Stimulated activated effector memory CD8-positive, alpha-beta T cell treated with anti-CD3 and anti-CD28 coated beads, Interleukin-12 subunit alpha, Interleukin-12 subunit beta, amount 100 ng/mL, for 72 hours (primary cell): Measurements from ENCODE around the gene RFX1.
A peak's percentile ranks its signal among the peaks of the same experiment; 100 is the strongest.
"Not testable (repeated sequence)": the region's sequence is repeated elsewhere in the genome, so short reads cannot be mapped to it uniquely, and the experiment has no call there.

ENCODE experiments used
- ATAC-seq: fragments of 150-1000 bp; cut with Tn5 transposase; 2 replicates; pipeline ENCODE4 v1.10.0; 2021
- DNase-seq, 2 donors: peaks; one replicate each; pipeline ENCODE4 v3.0.0; 2021 to 2022; ENCODE audit warnings: low spot score in 2 of 2
- H3K27ac Mint-ChIP-seq: one replicate; pipeline ENCODE4 v1.8.0; 2022; ENCODE audit warnings: mild to moderate bottlenecking, mixed read lengths
- H3K36me3 Mint-ChIP-seq: one replicate; pipeline ENCODE4 v1.8.0; 2022; ENCODE audit warnings: mild to moderate bottlenecking, mixed read lengths
- H3K4me1 Mint-ChIP-seq: one replicate; pipeline ENCODE4 v1.8.0; 2022; ENCODE audit warnings: mixed read lengths
- H3K4me3 Mint-ChIP-seq: one replicate; pipeline ENCODE4 v1.8.0; 2022; ENCODE audit warnings: mild to moderate bottlenecking, mixed read lengths
- H3K9me3 Mint-ChIP-seq: one replicate; pipeline ENCODE4 v1.8.0; 2022; ENCODE audit warnings: mixed read lengths

RFX1 gene

GRCh38 chr19:14006085-14006765, at the start of gene RFX1:
TSS of gene RFX1 (minus strand) at chr19:14006320. CDS start at chr19:13993843, 12,477 bp downstream.
- H3K27ac Mint-ChIP-seq, result peak within 1 kb of the TSS; percentile 98
- peaks cover 31% of the 10 kb centered on the region for H3K4me1 Mint-ChIP-seq
- peak within 1 kb of the TSS; percentile 84 for H3K4me3 Mint-ChIP-seq
- no peaks in the 10 kb centered on the region for H3K9me3 Mint-ChIP-seq
- ATAC-seq (peak; percentile 87), DNase-seq (peak; percentile 100)
- H3K36me3 Mint-ChIP-seq, result peaks cover 39% of the 10 kb centered on the region

- Mint-ChIP-seq H3K27ac (no peak overlapping the region), H3K36me3 (peaks cover 29% of the 10 kb centered on the region), H3K4me3 (no peak overlapping the region), H3K9me3 (no peaks in the 10 kb centered on the region), H3K4me1 (peaks cover 45% of the 10 kb centered on the region)
- ATAC-seq, result peak; percentile 3
- DNase-seq, result no peak
Observed at GRCh38 chr19:14055396-14055795, 49.3 kb upstream of the RFX1 start.

GRCh38 chr19:14054721-14055120, 48.6 kb upstream of the RFX1 start:
- no peak for DNase-seq
- H3K9me3 Mint-ChIP-seq, result no peaks in the 10 kb centered on the region
- peaks cover 36% of the 10 kb centered on the region for H3K36me3 Mint-ChIP-seq
- peak; percentile 5 for ATAC-seq
- no peak overlapping the region for H3K27ac Mint-ChIP-seq
- peaks cover 42% of the 10 kb centered on the region for H3K4me1 Mint-ChIP-seq
- H3K4me3 Mint-ChIP-seq, result no peak overlapping the region

- no peak for ATAC-seq
- Mint-ChIP-seq H3K4me1 (peaks cover 38% of the 10 kb centered on the region), H3K9me3 (no peaks in the 10 kb centered on the region), H3K4me3 (no peak overlapping the region), H3K27ac (peak overlapping the region; percentile 38), H3K36me3 (peaks cover 42% of the 10 kb centered on the region)
- DNase-seq, result no peak
Observed at GRCh38 chr19:14054099-14054498, 48.0 kb upstream of the RFX1 start.

GRCh38 chr19:14053500-14053899, 47.4 kb upstream of the RFX1 start:
- Mint-ChIP-seq H3K27ac (peak overlapping the region; percentile 38), H3K4me1 (peaks cover 34% of the 10 kb centered on the region), H3K4me3 (no peak overlapping the region), H3K36me3 (peaks cover 48% of the 10 kb centered on the region), H3K9me3 (no peaks in the 10 kb centered on the region)
- DNase-seq, result no peak
- ATAC-seq, result no peak

- ATAC-seq, result no peak
- no peak overlapping the region for H3K27ac Mint-ChIP-seq
- peaks cover 52% of the 10 kb centered on the region for H3K36me3 Mint-ChIP-seq
- DNase-seq, result no peak
- H3K4me3 Mint-ChIP-seq, result no peak overlapping the region
- peaks cover 33% of the 10 kb centered on the region for H3K4me1 Mint-ChIP-seq
- no peaks in the 10 kb centered on the region for H3K9me3 Mint-ChIP-seq
Observed at GRCh38 chr19:14053032-14053431, 46.9 kb upstream of the RFX1 start.

- no peaks in the 10 kb centered on the region for H3K9me3 Mint-ChIP-seq
- ATAC-seq (no peak), DNase-seq (no peak)
- peak overlapping the region; percentile 23 for H3K27ac Mint-ChIP-seq
- H3K36me3 Mint-ChIP-seq, result peaks cover 58% of the 10 kb centered on the region
- no peak overlapping the region for H3K4me3 Mint-ChIP-seq
- H3K4me1 Mint-ChIP-seq, result peaks cover 28% of the 10 kb centered on the region
Observed at GRCh38 chr19:14052470-14052869, 46.4 kb upstream of the RFX1 start.

GRCh38 chr19:14051980-14052379, 45.9 kb upstream of the RFX1 start:
- no peaks in the 10 kb centered on the region for H3K9me3 Mint-ChIP-seq
- peak overlapping the region; percentile 23 for H3K27ac Mint-ChIP-seq
- H3K4me1 Mint-ChIP-seq, result peaks cover 28% of the 10 kb centered on the region
- ATAC-seq, result no peak
- no peak overlapping the region for H3K4me3 Mint-ChIP-seq
- no peak for DNase-seq
- H3K36me3 Mint-ChIP-seq, result peaks cover 63% of the 10 kb centered on the region

GRCh38 chr19:14050961-14051360, 44.8 kb upstream of the RFX1 start:
- not testable (repeated sequence) for ATAC-seq, H3K9me3 Mint-ChIP-seq, H3K4me3 Mint-ChIP-seq, DNase-seq, H3K27ac Mint-ChIP-seq
- H3K4me1 Mint-ChIP-seq, result peaks cover 35% of the 10 kb centered on the region
- H3K36me3 Mint-ChIP-seq, result peaks cover 73% of the 10 kb centered on the region

- no peaks in the 10 kb centered on the region for H3K9me3 Mint-ChIP-seq
- H3K4me1 Mint-ChIP-seq, result peaks cover 33% of the 10 kb centered on the region
- H3K4me3 Mint-ChIP-seq, result no peak overlapping the region
- H3K27ac Mint-ChIP-seq, result no peak overlapping the region
- DNase-seq (no peak), ATAC-seq (no peak)
- peaks cover 78% of the 10 kb centered on the region for H3K36me3 Mint-ChIP-seq
Observed at GRCh38 chr19:14050512-14050911, 44.4 kb upstream of the RFX1 start.

- Mint-ChIP-seq H3K4me3 (no peak overlapping the region), H3K9me3 (no peaks in the 10 kb centered on the region), H3K27ac (peak overlapping the region; percentile 52), H3K36me3 (peaks cover 97% of the 10 kb centered on the region), H3K4me1 (peaks cover 16% of the 10 kb centered on the region)
- ATAC-seq, result peak; percentile 87
- DNase-seq, result peak; percentile 74 to 88
Observed at GRCh38 chr19:14048443-14049153, 42.5 kb upstream of the RFX1 start.

- not testable (repeated sequence) for H3K9me3 Mint-ChIP-seq, H3K4me3 Mint-ChIP-seq
- peaks cover 20% of the 10 kb centered on the region for H3K4me1 Mint-ChIP-seq
Observed at GRCh38 chr19:14047866-14048265, 41.7 kb upstream of the RFX1 start.

GRCh38 chr19:14042659-14043608, 36.8 kb upstream of the RFX1 start:
- H3K4me3 Mint-ChIP-seq, DNase-seq, H3K9me3 Mint-ChIP-seq: not testable (repeated sequence)
- H3K27ac Mint-ChIP-seq, result peak overlapping the region; percentile 91
- ATAC-seq, result peak; percentile 82
- peaks cover 29% of the 10 kb centered on the region for H3K4me1 Mint-ChIP-seq
- H3K36me3 Mint-ChIP-seq, result peaks cover 100% of the 10 kb centered on the region

More at GRCh38 chr19:14047866-14048265, 41.7 kb upstream of the RFX1 start:
- peak overlapping the region; percentile 52 for H3K27ac Mint-ChIP-seq
- peaks cover 100% of the 10 kb centered on the region for H3K36me3 Mint-ChIP-seq
- DNase-seq, ATAC-seq: not testable (repeated sequence)

GRCh38 chr19:14039181-14039580, 33.1 kb upstream of the RFX1 start:
- DNase-seq (no peak), ATAC-seq (no peak)
- H3K36me3 Mint-ChIP-seq, result peaks cover 100% of the 10 kb centered on the region
- H3K27ac Mint-ChIP-seq, result no peak overlapping the region
- no peaks in the 10 kb centered on the region for H3K9me3 Mint-ChIP-seq
- H3K4me3 Mint-ChIP-seq, result no peak overlapping the region
- H3K4me1 Mint-ChIP-seq, result peaks cover 39% of the 10 kb centered on the region

- ATAC-seq (no peak), DNase-seq (no peak)
- H3K27ac Mint-ChIP-seq, result peak overlapping the region; percentile 37
- peaks cover 44% of the 10 kb centered on the region for H3K4me1 Mint-ChIP-seq
- peaks cover 92% of the 10 kb centered on the region for H3K36me3 Mint-ChIP-seq
- H3K4me3 Mint-ChIP-seq, result no peak overlapping the region
- H3K9me3 Mint-ChIP-seq, result no peaks in the 10 kb centered on the region
Observed at GRCh38 chr19:14035706-14036105, 29.6 kb upstream of the RFX1 start.
